AG09319 (cell line): ENCODE measurements around the gene MOCOS.

Experiments
- DNase-seq: peaks from one replicate; pipeline ENCODE4 v3.0.0-alpha.2; 2010; ENCODE audit warnings: low read depth; ENCODE audit errors: extremely low read depth
- TF ChIP-seq, protein P1 (sequence below): IDR thresholded peaks from 2 replicates; pipeline ENCODE4 v1.5.1; 2011; ENCODE audit warnings: low read depth, mild to moderate bottlenecking, inconsistent platforms, low read length, moderate library complexity

The MOCOS gene

GRCh38 chr18:36195427-36196122 lies 8.3 kb downstream of the MOCOS start:
- no peak for DNase-seq
- TF ChIP-seq, protein P1, sequence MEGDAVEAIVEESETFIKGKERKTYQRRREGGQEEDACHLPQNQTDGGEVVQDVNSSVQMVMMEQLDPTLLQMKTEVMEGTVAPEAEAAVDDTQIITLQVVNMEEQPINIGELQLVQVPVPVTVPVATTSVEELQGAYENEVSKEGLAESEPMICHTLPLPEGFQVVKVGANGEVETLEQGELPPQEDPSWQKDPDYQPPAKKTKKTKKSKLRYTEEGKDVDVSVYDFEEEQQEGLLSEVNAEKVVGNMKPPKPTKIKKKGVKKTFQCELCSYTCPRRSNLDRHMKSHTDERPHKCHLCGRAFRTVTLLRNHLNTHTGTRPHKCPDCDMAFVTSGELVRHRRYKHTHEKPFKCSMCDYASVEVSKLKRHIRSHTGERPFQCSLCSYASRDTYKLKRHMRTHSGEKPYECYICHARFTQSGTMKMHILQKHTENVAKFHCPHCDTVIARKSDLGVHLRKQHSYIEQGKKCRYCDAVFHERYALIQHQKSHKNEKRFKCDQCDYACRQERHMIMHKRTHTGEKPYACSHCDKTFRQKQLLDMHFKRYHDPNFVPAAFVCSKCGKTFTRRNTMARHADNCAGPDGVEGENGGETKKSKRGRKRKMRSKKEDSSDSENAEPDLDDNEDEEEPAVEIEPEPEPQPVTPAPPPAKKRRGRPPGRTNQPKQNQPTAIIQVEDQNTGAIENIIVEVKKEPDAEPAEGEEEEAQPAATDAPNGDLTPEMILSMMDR = no peak

- DNase-seq = no peak
- TF ChIP-seq, protein P1 = no peak
Measured at GRCh38 chr18:36196238-36196995, 9.1 kb downstream of the MOCOS start.

- no peak for DNase-seq
- TF ChIP-seq, protein P1 = no peak
Measured at GRCh38 chr18:36197511-36198166, 10.3 kb downstream of the MOCOS start.

DNA sequence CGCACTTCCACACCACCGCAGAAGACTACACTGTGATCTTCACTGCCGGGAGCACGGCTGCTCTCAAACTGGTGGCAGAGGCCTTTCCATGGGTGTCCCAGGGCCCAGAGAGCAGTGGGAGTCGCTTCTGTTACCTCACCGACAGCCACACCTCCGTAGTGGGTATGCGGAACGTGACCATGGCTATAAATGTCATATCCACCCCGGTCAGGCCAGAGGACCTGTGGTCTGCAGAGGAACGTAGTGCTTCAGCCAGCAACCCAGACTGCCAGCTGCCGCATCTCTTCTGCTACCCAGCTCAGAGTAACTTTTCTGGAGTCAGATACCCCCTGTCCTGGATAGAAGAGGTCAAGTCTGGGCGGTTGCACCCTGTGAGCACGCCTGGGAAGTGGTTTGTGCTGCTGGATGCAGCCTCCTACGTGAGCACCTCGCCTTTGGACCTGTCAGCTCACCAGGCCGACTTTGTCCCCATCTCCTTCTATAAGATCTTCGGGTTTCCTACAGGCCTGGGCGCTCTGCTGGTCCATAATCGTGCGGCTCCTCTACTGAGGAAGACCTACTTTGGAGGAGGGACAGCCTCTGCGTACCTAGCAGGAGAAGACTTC lies 12.5 kb downstream of the MOCOS start:
- DNase-seq = no peak
- TF ChIP-seq, protein P1 = no peak

DNA sequence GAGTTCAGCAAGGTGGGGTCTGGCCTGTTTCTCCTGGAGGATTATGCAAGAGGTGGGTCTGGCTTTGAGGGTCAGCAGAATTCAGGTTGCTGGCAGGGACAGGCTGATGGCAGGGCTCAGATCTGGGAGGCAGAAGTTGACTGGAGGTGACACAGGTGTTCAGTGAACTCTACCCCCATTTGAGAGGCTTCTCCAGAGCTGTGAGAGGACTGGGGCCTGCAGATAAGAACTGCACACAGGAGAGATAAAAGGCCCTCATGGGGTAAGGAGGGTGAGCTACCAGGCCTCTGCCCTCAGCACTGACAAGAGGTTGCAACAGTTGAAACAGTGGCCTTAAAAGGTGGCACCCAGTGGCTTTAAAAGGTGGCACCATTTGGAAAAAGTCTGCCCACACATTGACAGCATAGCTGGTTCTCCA lies 13.1 kb downstream of the MOCOS start:
- DNase-seq = no peak
- TF ChIP-seq, protein P1 = no peak

GRCh38 chr18:36201765-36202164 lies 14.5 kb downstream of the MOCOS start:
- TF ChIP-seq, protein P1 = no peak
- no peak for DNase-seq

DNA sequence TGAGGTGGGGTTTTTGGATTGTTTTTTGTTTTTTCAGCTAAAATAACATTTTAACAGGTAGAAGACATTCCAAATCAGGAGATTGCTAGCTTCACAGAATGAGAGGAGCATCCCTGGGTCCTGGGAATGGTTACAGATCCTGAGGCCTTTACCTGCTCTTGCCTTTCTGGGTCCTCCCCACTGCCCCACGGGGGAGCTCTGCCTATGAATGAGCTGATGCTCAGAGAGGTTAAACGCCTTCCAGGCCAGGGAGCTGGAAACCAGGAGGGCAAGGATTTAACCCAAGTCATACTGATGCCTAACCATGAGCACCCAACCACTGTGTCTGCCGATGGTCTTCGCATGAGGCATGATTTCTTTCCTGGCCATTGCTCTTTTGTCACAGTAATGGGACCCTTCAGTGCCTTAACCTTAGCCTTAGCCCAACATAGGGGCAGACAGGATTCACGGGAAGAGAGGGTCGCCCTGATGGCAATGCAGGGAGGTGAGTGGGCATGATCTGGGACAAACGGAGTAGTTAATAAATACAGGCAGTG lies 16.1 kb downstream of the MOCOS start:
- no peak for DNase-seq
- TF ChIP-seq, protein P1 = no peak
